HFFc6 (cell line): ENCODE results near the gene PILRA. TPM values are rescaled to one million over a fixed set of nuclear protein-coding genes. Genes with fewer than 3 reads are reported as not detected.
"Not testable (repeated sequence)": the region's sequence is repeated elsewhere in the genome, so short reads cannot be mapped to it uniquely, and the experiment has no call there.

Source experiments
- DNase-seq: peaks from one replicate; pipeline ENCODE4 v3.0.0-alpha.2; 2018
- H3K27ac Mint-ChIP-seq: 2 replicates; pipeline ENCODE4 v1.8.0; 2020; ENCODE audit warnings: mild to moderate bottlenecking, mixed read lengths
- H3K27me3 Mint-ChIP-seq: 2 replicates; pipeline ENCODE4 v1.8.0; 2021; ENCODE audit warnings: mild to moderate bottlenecking, moderate library complexity, mixed read lengths; ENCODE audit not compliant: insufficient read depth
- H3K36me3 Mint-ChIP-seq: 2 replicates; pipeline ENCODE4 v1.8.0; 2021; ENCODE audit warnings: low read depth, mixed read lengths
- H3K4me1 Mint-ChIP-seq: 2 replicates; pipeline ENCODE4 v1.8.0; 2020; ENCODE audit warnings: low read depth, mixed read lengths
- H3K4me3 Mint-ChIP-seq: 2 replicates; pipeline ENCODE4 v1.8.0; 2020; ENCODE audit warnings: mild to moderate bottlenecking, moderate library complexity, mixed read lengths
- H3K9me3 Mint-ChIP-seq: 2 replicates; pipeline ENCODE4 v1.8.0; 2020; ENCODE audit warnings: mild to moderate bottlenecking, mixed read lengths
- CTCF ChIP-seq: fragments of 200-600 bp; sonication (generic); IDR thresholded peaks from 2 replicates; pipeline ENCODE4 v1.5.0; 2021; ENCODE audit warnings: antibody characterized with exemption, mild to moderate bottlenecking
- total RNA-seq, 6 experiments: library from RNA; stranded (reverse); fragmentation: NEBNext Ultra II Directional; extraction: Animal tissue kit (Norgen Biotek cat#: 25700); gene quantifications; 2 replicates in 1 of 6; 3 replicates in 5 of 6; pipeline ENCODE4 v1.2.3, GENCODE V29; 2021

PILRA gene
- total RNA-seq, 6 experiments from 2014 or later, result 0.30 to 0.34 (median 0.31) TPM; not detected in 2

- Mint-ChIP-seq H3K27ac (no peak overlapping the region), H3K4me3 (no peak overlapping the region), H3K4me1 (peaks cover 13% of the 10 kb centered on the region), H3K9me3 (no peaks in the 10 kb centered on the region), H3K36me3 (peaks cover 31% of the 10 kb centered on the region), H3K27me3 (no peaks in the 10 kb centered on the region; the same call in 1 of the 2 replicates)
- DNase-seq, result no peak
- no peak for TF ChIP-seq CTCF
Observed at GRCh38 chr7:100342765-100343164, 30.5 kb upstream of the PILRA start.

- Mint-ChIP-seq H3K27ac (peak overlapping the region; percentile 91), H3K36me3 (peaks cover 31% of the 10 kb centered on the region), H3K4me1 (peaks cover 13% of the 10 kb centered on the region)
- not testable (repeated sequence) for H3K27me3 Mint-ChIP-seq, DNase-seq, H3K4me3 Mint-ChIP-seq, H3K9me3 Mint-ChIP-seq
Observed at GRCh38 chr7:100344124-100344559, 29.1 kb upstream of the PILRA start.

- H3K9me3 Mint-ChIP-seq, result not testable (repeated sequence)
Observed at GRCh38 chr7:100344560-100345287, 28.6 kb upstream of the PILRA start.

GRCh38 chr7:100345288-100345672, 28.0 kb upstream of the PILRA start:
- peak; percentile 65 for DNase-seq
- H3K9me3 Mint-ChIP-seq, H3K4me3 Mint-ChIP-seq, H3K27me3 Mint-ChIP-seq: not testable (repeated sequence)
- TF ChIP-seq CTCF, result peak; percentile 67
- peaks cover 36% of the 10 kb centered on the region for H3K36me3 Mint-ChIP-seq
- peak overlapping the region; percentile 91 for H3K27ac Mint-ChIP-seq
- peaks cover 13% of the 10 kb centered on the region for H3K4me1 Mint-ChIP-seq

More at GRCh38 chr7:100344560-100345287, 28.6 kb upstream of the PILRA start:
- peak overlapping the region; percentile 41 for H3K4me3 Mint-ChIP-seq
- DNase-seq, result peak; percentile 59
- peaks cover 32% of the 10 kb centered on the region for H3K36me3 Mint-ChIP-seq
- not testable (repeated sequence) for H3K27me3 Mint-ChIP-seq
- peak; percentile 82 for TF ChIP-seq CTCF
- H3K27ac Mint-ChIP-seq, result peak overlapping the region; percentile 91
- H3K4me1 Mint-ChIP-seq, result peaks cover 13% of the 10 kb centered on the region

GRCh38 chr7:100346921-100347320, 26.4 kb upstream of the PILRA start:
- Mint-ChIP-seq H3K9me3 (no peaks in the 10 kb centered on the region), H3K27me3 (peaks cover 2% of the 10 kb centered on the region; the same call in 1 of the 2 replicates), H3K36me3 (peaks cover 35% of the 10 kb centered on the region), H3K4me3 (no peak overlapping the region), H3K4me1 (peaks cover 13% of the 10 kb centered on the region), H3K27ac (no peak overlapping the region; the same call in 1 of the 2 replicates)
- TF ChIP-seq CTCF, result no peak
- DNase-seq, result no peak

GRCh38 chr7:100348805-100349204, 24.5 kb upstream of the PILRA start:
- peaks cover 13% of the 10 kb centered on the region for H3K4me1 Mint-ChIP-seq
- peaks cover 2% of the 10 kb centered on the region; the same call in 1 of the 2 replicates for H3K27me3 Mint-ChIP-seq
- no peak for DNase-seq
- no peaks in the 10 kb centered on the region for H3K9me3 Mint-ChIP-seq
- no peak overlapping the region for H3K4me3 Mint-ChIP-seq
- no peak overlapping the region for H3K27ac Mint-ChIP-seq
- peaks cover 26% of the 10 kb centered on the region for H3K36me3 Mint-ChIP-seq
- TF ChIP-seq CTCF, result no peak
